Measurements from ENCODE around the gene MAP4K3.

MAP4K3 gene

DNA sequence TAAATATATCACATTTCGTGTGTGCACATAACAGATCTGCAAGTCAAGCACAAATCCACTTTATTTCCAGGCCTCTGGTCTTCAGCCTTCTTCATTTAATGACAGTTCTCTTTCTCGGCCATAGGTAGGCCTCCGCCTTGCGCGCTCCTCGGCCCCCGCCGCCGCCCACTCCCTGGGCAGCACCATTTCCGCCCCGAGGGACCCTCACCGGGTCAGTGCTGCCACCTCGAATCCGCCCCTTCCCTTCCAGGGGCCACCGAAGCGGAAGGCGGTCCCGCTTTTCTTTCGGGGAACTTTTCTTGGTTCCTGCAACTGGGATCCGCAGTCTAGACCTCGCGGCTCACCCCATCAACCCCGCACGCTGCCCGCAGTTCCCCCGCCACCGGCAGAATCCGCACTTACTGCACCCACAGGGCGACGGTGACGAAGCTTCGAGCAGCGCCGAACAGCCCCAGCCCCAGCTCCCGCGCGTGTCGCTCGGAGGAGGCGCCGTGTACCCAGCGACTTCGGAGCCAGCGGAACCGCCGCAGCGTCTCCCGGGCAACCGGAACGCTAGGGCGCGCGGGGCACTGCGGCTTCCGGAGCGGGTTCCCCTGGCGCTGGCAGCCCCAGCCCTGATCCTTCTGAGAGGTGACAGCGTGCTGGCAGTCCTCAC, 193.5 kb downstream of the MAP4K3 start, which contains the start of gene CDKL4:
CDKL4 (minus strand) TSS at position 502 of the 655 bp plus-strand sequence.
- no peak for DNase-seq (ENCODE audit: low read depth)

- DNase-seq (ENCODE audit: low read depth): no peak
Measured at GRCh38 chr2:39241588-39241987, 195.5 kb downstream of the MAP4K3 start.

- no peak for DNase-seq (ENCODE audit: low read depth)
Measured at GRCh38 chr2:39240758-39241157, 196.3 kb downstream of the MAP4K3 start.

DNA sequence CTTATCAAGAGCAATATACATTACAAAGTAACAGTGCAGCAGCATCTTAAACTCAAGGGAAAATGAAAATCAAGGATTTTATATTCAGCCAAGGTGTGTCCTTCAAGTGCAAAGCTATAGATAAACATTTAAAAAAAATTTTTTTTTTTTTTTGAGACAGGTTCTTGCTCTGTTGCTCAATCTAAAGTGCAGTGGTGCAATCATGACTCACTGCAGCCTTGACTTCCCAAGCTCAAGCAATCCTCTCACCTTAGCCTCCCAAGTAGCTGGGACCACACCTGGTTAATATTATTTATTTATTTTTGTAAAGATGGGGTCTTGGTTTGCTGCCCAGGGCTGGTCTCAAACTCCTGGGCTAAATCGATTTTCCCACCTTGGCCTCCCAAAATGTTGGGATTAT, 202.3 kb downstream of the MAP4K3 start:
- DNase-seq (ENCODE audit: low read depth): no peak

GRCh38 chr2:39232141-39232540, 204.9 kb downstream of the MAP4K3 start:
- peak; percentile 12 for DNase-seq (ENCODE audit: low read depth)

GRCh38 chr2:39228413-39229209, 208.5 kb downstream of the MAP4K3 start:
- no peak for DNase-seq (ENCODE audit: low read depth)

DNA sequence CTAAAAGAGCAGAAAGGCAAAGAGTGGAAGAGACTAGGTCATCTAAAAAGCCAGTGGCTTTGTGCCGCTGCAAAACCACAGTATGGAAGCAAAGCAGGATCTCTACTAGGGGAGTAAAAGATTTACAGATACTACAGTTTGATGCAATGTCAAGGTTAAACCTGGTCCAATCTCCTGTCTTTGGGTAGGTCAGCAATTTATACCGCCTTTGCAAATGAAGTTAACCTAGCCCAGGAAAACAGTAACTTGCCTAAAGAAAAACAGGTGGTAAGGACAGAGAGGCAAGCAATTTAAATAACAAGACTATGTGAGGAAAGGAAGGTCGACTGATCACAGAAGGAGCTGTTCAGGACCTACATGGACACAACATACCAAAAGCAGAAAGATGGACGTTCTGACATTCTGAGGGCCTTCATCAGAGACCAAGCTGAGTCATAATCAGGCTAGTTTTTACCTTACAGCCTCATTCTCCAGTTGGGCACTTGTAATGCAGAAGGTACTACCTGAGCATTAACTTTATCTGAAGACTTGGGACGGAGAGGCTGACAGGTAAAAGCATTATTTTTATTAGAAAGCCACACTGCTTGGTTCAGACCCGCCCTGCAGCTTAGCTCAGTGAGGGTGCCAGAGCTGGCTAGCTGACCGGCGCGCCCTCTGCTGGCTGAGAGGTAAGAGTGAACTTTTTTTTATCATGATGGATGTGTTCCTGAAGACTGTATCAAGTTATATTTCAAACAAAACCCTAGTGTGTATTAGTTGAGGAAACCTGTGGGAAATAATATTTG, 209.3 kb downstream of the MAP4K3 start:
- peak; percentile 36 for DNase-seq (ENCODE audit: low read depth)

- DNase-seq (ENCODE audit: low read depth): no peak
Measured at GRCh38 chr2:39225567-39225966, 211.5 kb downstream of the MAP4K3 start.

DNA sequence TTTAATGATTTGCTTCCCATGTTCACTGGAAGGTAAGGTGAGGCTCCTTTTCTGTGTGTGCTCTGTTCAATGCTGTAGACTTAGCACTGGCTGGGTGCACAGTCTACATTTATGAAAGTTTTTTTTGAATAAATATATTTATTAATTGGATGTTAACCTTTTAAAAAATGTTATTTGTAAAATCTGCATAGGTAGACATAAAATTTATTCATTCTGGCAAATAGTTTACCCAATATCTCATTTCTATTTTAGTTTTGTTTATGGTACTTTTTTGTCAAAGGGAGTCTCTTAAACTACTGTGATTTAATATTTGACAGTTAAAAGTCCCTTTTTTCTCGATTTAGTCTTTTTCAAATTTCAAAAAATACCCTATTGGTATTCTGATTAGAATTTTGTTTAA, 213.2 kb downstream of the MAP4K3 start:
- DNase-seq (ENCODE audit: low read depth): no peak

DNA sequence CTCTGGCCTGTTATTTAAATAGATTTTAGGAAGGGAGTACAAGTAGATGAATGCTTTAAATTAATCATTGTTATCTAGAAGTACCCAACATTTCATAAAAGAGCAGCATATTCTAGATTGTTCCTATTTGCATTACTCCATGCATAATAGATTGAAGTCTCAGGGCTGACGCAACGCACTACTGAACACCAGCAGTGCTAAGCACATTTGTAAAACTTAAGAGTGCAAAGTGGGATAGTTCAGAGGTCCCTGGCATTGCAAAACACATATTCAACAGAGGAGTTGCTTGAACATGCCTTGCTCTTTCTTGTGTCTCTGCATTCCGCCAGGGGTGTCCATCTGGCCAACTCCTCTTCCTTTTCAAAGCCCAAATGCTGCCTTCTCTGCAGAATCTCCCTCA, 215.6 kb downstream of the MAP4K3 start:
- no peak for DNase-seq (ENCODE audit: low read depth)

DNA sequence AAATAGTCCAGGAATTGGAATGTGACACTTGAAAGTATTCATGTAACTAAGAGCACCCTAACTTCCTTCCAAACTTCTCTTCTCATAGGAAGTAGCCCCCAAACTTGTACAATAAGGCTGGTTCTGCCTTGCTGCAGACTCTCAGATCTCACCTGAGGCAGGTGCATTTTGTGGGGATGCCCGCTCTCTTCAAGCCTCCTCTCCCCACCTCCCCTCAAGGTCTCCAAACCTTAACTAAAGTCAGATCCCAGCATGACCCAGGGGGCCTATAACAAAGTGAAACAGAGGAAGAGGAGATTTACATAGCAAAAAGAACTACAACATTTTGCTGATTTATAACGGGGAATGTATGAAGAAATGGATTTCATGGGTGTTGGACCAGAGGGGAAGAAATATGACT, 216.9 kb downstream of the MAP4K3 start:
- no peak for DNase-seq (ENCODE audit: low read depth)

- no peak for DNase-seq (ENCODE audit: low read depth)
Measured at GRCh38 chr2:39218391-39218790, 218.7 kb downstream of the MAP4K3 start.

GRCh38 chr2:39217192-39217550, 219.9 kb downstream of the MAP4K3 start:
- no peak for DNase-seq (ENCODE audit: low read depth)

DNA sequence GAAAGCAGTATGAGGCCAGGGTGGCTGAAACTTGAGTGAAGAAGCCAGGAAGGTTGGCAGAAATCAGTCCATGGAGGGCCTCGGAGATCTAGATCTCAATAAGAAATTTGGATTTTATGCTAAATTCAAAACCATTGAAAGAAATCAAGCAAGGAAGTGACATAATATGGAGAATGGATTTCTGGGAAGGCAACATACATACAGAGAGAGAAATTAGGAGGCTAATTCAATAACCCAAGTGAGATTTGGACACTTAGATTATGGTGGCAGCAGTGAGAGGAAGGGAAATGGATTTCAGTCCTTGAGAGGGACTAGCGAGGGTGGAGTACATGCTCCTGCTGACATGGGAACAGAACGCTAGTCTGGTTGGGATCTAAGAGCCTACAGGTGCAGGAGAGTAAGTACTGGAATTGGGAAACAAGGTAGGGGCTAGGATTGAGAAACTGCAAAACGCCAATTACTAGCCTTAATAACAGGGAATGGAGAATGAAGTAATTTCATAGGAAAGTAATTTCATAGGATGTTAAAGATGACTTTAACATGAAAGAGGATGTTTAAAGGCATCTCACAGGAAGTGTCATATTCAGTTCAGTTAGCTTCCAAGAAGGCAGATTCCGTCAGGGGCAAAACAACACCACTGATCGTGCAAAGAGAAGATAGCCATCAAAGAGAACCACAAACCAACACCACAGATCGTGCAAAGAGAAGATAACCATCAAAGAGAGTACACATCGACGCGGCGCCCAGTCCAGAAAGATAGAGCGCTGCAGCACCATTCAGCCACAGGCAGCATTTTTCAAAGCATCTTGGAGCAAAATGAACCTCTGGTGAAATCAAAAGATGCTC, 220.5 kb downstream of the MAP4K3 start:
- DNase-seq (ENCODE audit: low read depth): no peak

DNA sequence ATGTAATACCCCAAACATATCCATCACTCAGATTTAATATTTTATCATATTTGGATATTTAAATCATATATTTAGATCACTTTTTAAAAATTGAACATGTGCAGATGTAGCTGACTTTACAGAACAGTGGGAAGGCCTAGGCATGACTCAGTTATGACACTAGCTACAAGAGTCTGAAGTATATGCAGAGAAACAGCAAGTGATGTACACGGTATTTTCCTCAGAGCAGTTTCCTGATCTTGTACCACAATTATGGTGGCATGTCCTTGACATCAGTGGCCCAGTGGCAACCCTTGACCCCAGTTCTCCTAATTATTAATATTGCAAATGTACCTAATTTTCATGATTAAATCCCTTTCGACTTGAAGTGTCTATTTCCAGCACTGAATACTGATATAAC, 221.5 kb downstream of the MAP4K3 start:
- no peak for DNase-seq (ENCODE audit: low read depth)

- DNase-seq (ENCODE audit: low read depth): no peak
Measured at GRCh38 chr2:39213015-39213414, 224.1 kb downstream of the MAP4K3 start.

- DNase-seq (ENCODE audit: low read depth): no peak
Measured at GRCh38 chr2:39210846-39211245, 226.2 kb downstream of the MAP4K3 start.

- DNase-seq (ENCODE audit: low read depth): no peak
Measured at GRCh38 chr2:39203382-39203781, 233.7 kb downstream of the MAP4K3 start.

GRCh38 chr2:39202639-39203369, 234.3 kb downstream of the MAP4K3 start:
- no peak for DNase-seq (ENCODE audit: low read depth)
